Skeletal muscle satellite cell (primary cell): ENCODE data around the gene SMIM17. TPM values are rescaled to one million over a fixed set of nuclear protein-coding genes. Genes with fewer than 3 reads are reported as not detected.

ENCODE experiments used
- H3K27me3 ChIP-seq: 2 replicates; pipeline ENCODE4 v1.7.0; 2013; ENCODE audit warnings: low read length; ENCODE audit not compliant: control insufficient read depth, insufficient read depth
- H3K36me3 ChIP-seq: 2 replicates; pipeline ENCODE4 v1.7.0; 2013; ENCODE audit warnings: mild to moderate bottlenecking, control low read depth, low read length; ENCODE audit not compliant: insufficient read depth
- H3K4me1 ChIP-seq: 2 replicates; pipeline ENCODE4 v1.7.0; 2013; ENCODE audit warnings: low read length; ENCODE audit not compliant: control insufficient read depth, insufficient read depth
- H3K4me2 ChIP-seq: 2 replicates; pipeline ENCODE4 v1.7.0; 2013; ENCODE audit warnings: mild to moderate bottlenecking, low read length
- H3K4me3 ChIP-seq: 2 replicates; pipeline ENCODE4 v1.7.0; 2013; ENCODE audit warnings: low read length
- H3K9ac ChIP-seq: 2 replicates; pipeline ENCODE4 v1.7.0; 2013; ENCODE audit warnings: mild to moderate bottlenecking, low read depth, low read length, moderate library complexity
- H3K9me3 ChIP-seq: replicated peaks from 2 replicates; pipeline ENCODE4 v1.7.0; 2013; ENCODE audit warnings: mild to moderate bottlenecking, control low read depth, low read length
- total RNA-seq: library from RNA; depleted of rRNA; stranded (reverse); fragments of >200 nt; gene quantifications from 2 replicates; pipeline ENCODE4 v1.2.3, GENCODE V29; 2012; rRNA removed

Gene SMIM17
- 0.22 TPM in 1 of 2 replicates, not detected in the other for total RNA-seq

- H3K27me3 ChIP-seq: no peaks in the 10 kb centered on the region
- H3K9me3 ChIP-seq: peaks cover 4% of the 10 kb centered on the region
- H3K4me1 ChIP-seq: no peaks in the 10 kb centered on the region
- H3K9ac ChIP-seq: no peak within 1 kb of the TSS
- no peak within 1 kb of the TSS for H3K4me2 ChIP-seq
- H3K4me3 ChIP-seq: no peak within 1 kb of the TSS
- no peaks in the 10 kb centered on the region for H3K36me3 ChIP-seq
Observed at GRCh38 chr19:56642711-56643459, at the start of gene SMIM17. Gene SMIM17 (plus strand): TSS chr19:56643159. CDS start chr19:56645668, 2,509 bp downstream.

- no peak overlapping the region for H3K9ac ChIP-seq
- peak overlapping the region; percentile 79 for H3K4me2 ChIP-seq
- no peaks in the 10 kb centered on the region for H3K27me3 ChIP-seq
- peaks cover 17% of the 10 kb centered on the region for H3K9me3 ChIP-seq
- peaks cover 14% of the 10 kb centered on the region for H3K36me3 ChIP-seq
- peak overlapping the region; percentile 100 for H3K4me3 ChIP-seq
- H3K4me1 ChIP-seq: peaks cover 6% of the 10 kb centered on the region
Observed at GRCh38 chr19:56594446-56594782, 48.5 kb upstream of the SMIM17 start.

DNA sequence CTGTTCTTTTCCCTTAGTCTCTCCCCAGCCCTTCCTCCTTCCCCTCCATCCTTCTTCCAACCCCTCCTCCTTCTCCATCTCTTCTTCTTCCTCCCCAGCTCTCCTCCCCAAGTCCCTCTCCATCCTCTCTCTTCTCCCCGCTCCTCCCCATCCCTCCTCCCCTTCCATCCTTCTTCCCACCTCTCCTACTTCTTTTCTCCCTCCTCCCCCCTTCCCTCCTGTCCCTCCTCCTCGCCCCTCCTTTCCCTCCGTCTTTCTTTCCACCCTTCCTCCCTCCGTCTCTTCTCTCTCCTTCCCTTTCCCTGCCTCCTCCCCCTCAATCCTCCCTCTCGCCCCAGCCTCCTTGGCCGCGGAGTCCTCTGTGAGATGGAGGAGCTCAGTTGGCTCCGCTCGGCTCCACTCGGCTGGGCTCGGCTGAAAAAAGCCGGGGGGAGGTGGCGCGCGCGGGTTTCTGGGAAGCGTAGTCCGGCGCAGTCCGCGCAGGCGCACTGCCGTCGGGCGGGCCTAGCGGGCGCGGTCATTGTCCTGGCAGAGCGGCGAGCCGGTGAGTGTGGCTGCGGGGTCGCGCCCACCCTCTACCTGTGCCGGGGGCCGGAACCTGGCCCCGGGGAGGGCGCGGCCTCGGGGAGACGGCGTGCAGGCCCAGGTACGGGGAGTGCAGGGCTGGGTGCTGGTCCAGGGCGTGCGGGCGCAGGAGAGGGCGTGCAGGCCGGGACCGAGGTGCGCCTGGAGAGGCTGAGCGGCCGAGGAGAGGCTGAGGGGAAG, 48.0 kb upstream of the SMIM17 start, which contains the start of gene ZNF71:
Gene ZNF71, plus strand, starts transcription at position 520 of the 765 bp plus-strand sequence. CDS start 6,257 bp downstream, outside the sequence.
- peak within 1 kb of the TSS; percentile 100 for H3K4me3 ChIP-seq
- H3K27me3 ChIP-seq: no peaks in the 10 kb centered on the region
- peaks cover 17% of the 10 kb centered on the region for H3K9me3 ChIP-seq
- peak within 1 kb of the TSS; percentile 79 for H3K4me2 ChIP-seq
- H3K36me3 ChIP-seq: peaks cover 14% of the 10 kb centered on the region
- peaks cover 6% of the 10 kb centered on the region for H3K4me1 ChIP-seq
- peak within 1 kb of the TSS; percentile 93 for H3K9ac ChIP-seq

DNA sequence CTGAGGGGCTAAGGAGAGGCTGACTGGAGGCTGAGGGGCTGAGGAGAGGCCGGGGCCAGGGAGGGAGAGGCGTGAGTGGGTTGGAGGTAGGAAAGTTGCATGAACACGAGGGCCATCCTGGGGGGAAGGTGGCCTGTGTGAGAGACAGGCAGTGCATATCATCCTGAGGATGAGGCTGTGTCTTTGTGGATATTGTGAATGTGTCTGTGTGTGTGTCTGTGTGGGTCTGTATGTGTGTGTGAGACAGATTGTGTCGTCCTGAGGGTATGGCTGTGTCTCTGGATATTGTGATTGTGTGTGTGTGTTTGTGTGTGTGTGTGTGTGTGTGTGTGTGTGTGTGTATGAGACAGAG, 47.4 kb upstream of the SMIM17 start:
- H3K27me3 ChIP-seq: no peaks in the 10 kb centered on the region
- H3K4me1 ChIP-seq: peaks cover 6% of the 10 kb centered on the region

DNA sequence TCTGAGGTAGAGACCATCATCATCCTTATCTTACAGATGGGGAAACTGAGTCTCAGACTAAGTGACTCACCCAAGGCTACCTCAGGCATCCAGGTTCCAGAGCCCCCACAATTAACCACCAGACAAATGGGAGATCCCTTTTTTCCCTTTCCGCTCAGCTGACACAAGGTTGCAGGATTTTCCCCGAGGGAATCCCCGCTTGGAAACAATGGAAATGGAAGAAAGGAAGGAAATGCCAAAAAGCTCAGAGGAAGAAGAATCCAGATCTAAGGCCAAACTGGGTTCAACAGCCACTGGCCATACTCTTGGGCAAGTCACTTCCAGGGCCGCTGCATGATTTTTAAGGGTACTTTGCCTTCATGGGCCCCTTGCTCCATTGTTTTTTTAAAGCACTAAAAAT, 46.3 kb upstream of the SMIM17 start:
- Histone ChIP-seq H3K4me3 (peak overlapping the region; percentile 100), H3K9me3 (peaks cover 9% of the 10 kb centered on the region), H3K4me2 (peak overlapping the region; percentile 79), H3K4me1 (peaks cover 6% of the 10 kb centered on the region), H3K9ac (no peak overlapping the region), H3K27me3 (no peaks in the 10 kb centered on the region), H3K36me3 (peaks cover 23% of the 10 kb centered on the region)

More for the DNA sequence above, 47.4 kb upstream of the SMIM17 start:
- Histone ChIP-seq H3K4me2 (peak overlapping the region; percentile 79), H3K9ac (peak overlapping the region; percentile 93), H3K36me3 (peaks cover 14% of the 10 kb centered on the region), H3K4me3 (peak overlapping the region; percentile 100), H3K9me3 (peaks cover 11% of the 10 kb centered on the region)

DNA sequence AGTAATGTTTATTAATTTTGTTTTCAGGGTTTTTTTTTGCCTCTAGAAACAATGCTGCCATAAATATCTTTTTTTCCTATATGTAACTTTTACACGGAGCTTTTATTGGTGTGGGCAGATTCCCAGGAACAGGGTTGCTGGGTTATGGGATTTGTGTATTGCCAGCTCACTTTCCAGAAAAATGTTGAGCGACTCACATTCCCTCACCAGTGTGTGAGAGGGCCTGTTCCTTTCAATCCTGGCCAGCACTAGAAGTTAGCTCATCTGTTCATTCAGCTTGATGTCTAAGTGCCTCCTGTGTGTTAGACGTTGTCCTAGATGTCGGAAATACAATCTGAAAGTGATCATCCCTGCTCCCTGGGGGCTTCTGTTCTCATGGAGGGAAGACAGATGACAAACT, 45.3 kb upstream of the SMIM17 start:
- Histone ChIP-seq H3K4me2 (no peak overlapping the region), H3K36me3 (peaks cover 30% of the 10 kb centered on the region), H3K4me3 (no peak overlapping the region), H3K9ac (no peak overlapping the region), H3K4me1 (peaks cover 6% of the 10 kb centered on the region), H3K27me3 (no peaks in the 10 kb centered on the region), H3K9me3 (peaks cover 9% of the 10 kb centered on the region)

GRCh38 chr19:56601375-56601774, 41.6 kb upstream of the SMIM17 start:
- Histone ChIP-seq H3K27me3 (no peaks in the 10 kb centered on the region), H3K36me3 (peaks cover 49% of the 10 kb centered on the region), H3K4me2 (no peak overlapping the region), H3K9ac (no peak overlapping the region), H3K4me3 (no peak overlapping the region), H3K4me1 (peaks cover under 1% of the 10 kb centered on the region), H3K9me3 (peaks cover 9% of the 10 kb centered on the region)

DNA sequence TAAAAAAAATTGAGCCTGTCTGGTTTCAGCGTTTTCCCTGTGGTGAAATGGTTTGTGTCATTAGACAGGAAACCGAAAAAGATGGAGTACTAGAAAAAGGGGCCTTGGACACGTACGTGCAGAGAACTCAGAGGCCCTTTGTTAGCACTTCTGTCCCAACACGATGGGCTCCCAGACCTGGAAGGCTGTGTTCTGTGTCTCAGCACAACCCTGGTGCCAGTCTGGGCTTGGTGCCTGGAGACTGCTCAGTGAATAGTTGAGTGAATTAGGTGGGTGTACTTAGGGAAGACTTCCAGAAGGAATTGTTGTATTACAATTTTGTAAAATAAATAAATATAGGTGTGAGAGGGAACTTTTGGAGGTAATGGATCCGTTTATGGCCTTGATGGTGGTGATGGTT, 39.1 kb upstream of the SMIM17 start:
- Histone ChIP-seq H3K9ac (no peak overlapping the region), H3K36me3 (peaks cover 39% of the 10 kb centered on the region), H3K27me3 (no peaks in the 10 kb centered on the region), H3K4me1 (no peaks in the 10 kb centered on the region), H3K4me2 (no peak overlapping the region), H3K4me3 (no peak overlapping the region), H3K9me3 (peaks cover 3% of the 10 kb centered on the region)

DNA sequence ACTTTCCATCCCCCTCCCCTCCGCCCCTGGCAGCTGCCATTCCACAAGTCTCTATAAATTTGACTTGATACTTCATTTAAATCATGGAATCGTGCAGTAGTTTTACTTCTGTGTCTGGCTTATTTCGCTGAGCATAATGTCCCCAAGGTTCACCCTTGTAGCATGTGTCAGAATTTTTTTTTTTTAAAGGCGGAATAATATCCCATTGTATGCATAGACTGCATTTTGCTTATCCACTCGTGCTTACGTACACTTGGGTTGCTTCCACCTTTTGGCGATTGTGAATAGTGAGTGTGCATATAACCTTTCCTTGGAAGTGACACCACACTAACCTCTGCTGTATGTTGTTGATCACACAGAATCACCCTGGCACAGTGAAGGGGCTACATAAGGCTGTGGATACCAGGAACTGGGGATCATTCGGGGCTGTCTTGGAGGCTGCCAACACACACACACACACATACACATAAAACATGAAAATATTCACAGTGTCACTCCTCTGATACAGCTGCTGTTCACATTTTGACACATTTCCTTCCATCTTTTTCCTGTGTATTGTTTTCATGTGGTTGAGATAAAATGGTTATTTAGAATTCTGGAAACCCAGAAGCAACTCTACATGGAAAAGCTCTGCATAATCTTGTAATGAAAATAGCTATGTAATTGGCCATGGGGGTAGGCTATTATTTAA, 34.5 kb upstream of the SMIM17 start:
- no peak overlapping the region for H3K4me3 ChIP-seq
- H3K9me3 ChIP-seq: peaks cover 3% of the 10 kb centered on the region
- H3K4me2 ChIP-seq: no peak overlapping the region
- no peaks in the 10 kb centered on the region for H3K4me1 ChIP-seq
- no peaks in the 10 kb centered on the region for H3K27me3 ChIP-seq
- no peak overlapping the region for H3K9ac ChIP-seq
- peaks cover 22% of the 10 kb centered on the region for H3K36me3 ChIP-seq

- no peak overlapping the region for H3K9ac ChIP-seq
- H3K9me3 ChIP-seq: peaks cover 3% of the 10 kb centered on the region
- H3K36me3 ChIP-seq: peaks cover 15% of the 10 kb centered on the region
Observed at GRCh38 chr19:56611288-56611687, 31.7 kb upstream of the SMIM17 start.

DNA sequence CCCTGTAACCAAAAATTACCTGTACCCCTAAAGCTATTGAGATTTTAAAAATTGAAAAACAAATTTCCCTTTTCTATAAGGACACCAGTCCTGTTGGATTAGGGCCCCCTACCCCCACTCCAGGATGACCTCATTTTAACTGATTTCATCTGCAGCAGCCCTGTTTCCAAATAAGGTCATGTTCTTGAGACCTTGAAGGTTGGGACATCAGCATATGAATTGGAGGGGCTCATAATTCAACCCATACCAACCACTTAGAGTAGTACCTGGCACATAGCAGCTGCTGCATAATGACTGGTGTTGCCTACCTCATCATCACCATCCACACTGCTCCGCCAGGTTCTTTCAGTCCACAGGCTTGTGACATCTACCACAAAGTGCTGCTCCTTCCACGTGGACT, 30.2 kb upstream of the SMIM17 start:
- Histone ChIP-seq H3K4me1 (no peaks in the 10 kb centered on the region), H3K4me2 (no peak overlapping the region), H3K9me3 (peaks cover 3% of the 10 kb centered on the region), H3K9ac (no peak overlapping the region), H3K4me3 (no peak overlapping the region), H3K27me3 (no peaks in the 10 kb centered on the region), H3K36me3 (peaks cover 15% of the 10 kb centered on the region)

More at GRCh38 chr19:56611288-56611687, 31.7 kb upstream of the SMIM17 start:
- Histone ChIP-seq H3K4me3 (no peak overlapping the region), H3K4me1 (no peaks in the 10 kb centered on the region), H3K4me2 (no peak overlapping the region), H3K27me3 (no peaks in the 10 kb centered on the region)
